VCaP (cell line): ENCODE data around the gene FKBP10.
A peak's percentile ranks its signal among the peaks of the same experiment; 100 is the strongest.
"Not testable (repeated sequence)": the region's sequence is repeated elsewhere in the genome, so short reads cannot be mapped to it uniquely, and the experiment has no call there.

ENCODE experiments used
- H3K27ac ChIP-seq: fragments of 450-650 bp; 2 replicates; pipeline ENCODE4 v1.5.1; 2017
- CTCF ChIP-seq: fragments of 450-650 bp; conservative IDR thresholded peaks from 2 replicates; pipeline ENCODE4 v1.5.1; 2017; ENCODE audit warnings: mild to moderate bottlenecking, moderate library complexity

Gene FKBP10

GRCh38 chr17:41844971-41845370 is 32.2 kb downstream of the FKBP10 start:
- H3K27ac ChIP-seq, result no peak overlapping the region
- TF ChIP-seq CTCF, result no peak

- no peak overlapping the region for H3K27ac ChIP-seq
- TF ChIP-seq CTCF, result no peak
Measured at GRCh38 chr17:41848788-41849187, 36.0 kb downstream of the FKBP10 start.

GRCh38 chr17:41849251-41849990 is 36.6 kb downstream of the FKBP10 start:
- no peak for TF ChIP-seq CTCF
- H3K27ac ChIP-seq, result no peak overlapping the region

- H3K27ac ChIP-seq, result not testable (repeated sequence)
Measured at GRCh38 chr17:41851382-41851781, 38.6 kb downstream of the FKBP10 start.

- H3K27ac ChIP-seq, result no peak overlapping the region
- TF ChIP-seq CTCF, result no peak
Measured at GRCh38 chr17:41860254-41860931, 47.6 kb downstream of the FKBP10 start.

- peak overlapping the region; percentile 86; the same call in 1 of the 2 replicates for H3K27ac ChIP-seq
- TF ChIP-seq CTCF, result no peak
Measured at GRCh38 chr17:41863074-41863848, 50.5 kb downstream of the FKBP10 start.

- TF ChIP-seq CTCF, result no peak
- peak overlapping the region; percentile 86 for H3K27ac ChIP-seq
Measured at GRCh38 chr17:41864498-41864835, 51.7 kb downstream of the FKBP10 start.
